Ascending aorta (tissue), 2 donors: Measurements from ENCODE around the gene CKS1B. TPM values are rescaled to one million over a fixed set of nuclear protein-coding genes. Genes with fewer than 3 reads are reported as not detected.

Experiments
- DNase-seq, 2 donors: peaks; one replicate each; pipeline ENCODE4 v3.0.0-alpha.2; 2019; ENCODE audit warnings: low spot score in 2 of 2
- H3K27ac ChIP-seq, 2 donors: fragments of 200-600 bp; sonication (generic); one replicate each; pipeline ENCODE4 v1.5.1; 2016 to 2017; ENCODE audit warnings: mild to moderate bottlenecking in 1 of 2
- H3K27me3 ChIP-seq: fragments of 200-600 bp; sonication (generic); one replicate; pipeline ENCODE4 v1.5.1; 2017
- H3K36me3 ChIP-seq, 2 donors: fragments of 200-600 bp; sonication (generic); one replicate each; pipeline ENCODE4 v1.5.1; 2016
- H3K4me1 ChIP-seq, 2 donors: fragments of 200-600 bp; sonication (generic); one replicate each; pipeline ENCODE4 v1.5.1; 2016 to 2017; ENCODE audit warnings: mild to moderate bottlenecking in 1 of 2
- H3K4me3 ChIP-seq, 2 donors: fragments of 200-600 bp; sonication (generic); one replicate each; pipeline ENCODE4 v1.5.1; 2016 to 2017; ENCODE audit warnings: mild to moderate bottlenecking in 1 of 2
- H3K9me3 ChIP-seq, 2 donors: fragments of 200-600 bp; sonication (generic); one replicate each; pipeline ENCODE4 v1.5.1; 2016
- intact Hi-C: fragments of 100-400 bp; cut with DNase I; formaldehyde crosslinking; loops from one replicate; pipeline ENCODE4 v1.15.1; 2023
- total RNA-seq: library from RNA; depleted of rRNA; stranded (reverse); fragments of >200 nt; gene quantifications from one replicate; pipeline ENCODE4 v1.1.0, GENCODE V29; 2016
- TF ChIP-seq, protein P1 (sequence below), 3 experiments: fragments of 200-600 bp in 2 of 3; fragments of 450-650 bp in 1 of 3; sonication (generic) in 2 of 3; IDR thresholded peaks; one replicate each; pipeline ENCODE4 v1.5.1; 2016 to 2019; ENCODE audit warnings: antibody characterized with exemption in 3 of 3, mild to moderate bottlenecking in 1 of 3, moderate library complexity in 1 of 3

The CKS1B gene
- total RNA-seq, 1 donor from 2014 or later: 40.4 TPM

DNA sequence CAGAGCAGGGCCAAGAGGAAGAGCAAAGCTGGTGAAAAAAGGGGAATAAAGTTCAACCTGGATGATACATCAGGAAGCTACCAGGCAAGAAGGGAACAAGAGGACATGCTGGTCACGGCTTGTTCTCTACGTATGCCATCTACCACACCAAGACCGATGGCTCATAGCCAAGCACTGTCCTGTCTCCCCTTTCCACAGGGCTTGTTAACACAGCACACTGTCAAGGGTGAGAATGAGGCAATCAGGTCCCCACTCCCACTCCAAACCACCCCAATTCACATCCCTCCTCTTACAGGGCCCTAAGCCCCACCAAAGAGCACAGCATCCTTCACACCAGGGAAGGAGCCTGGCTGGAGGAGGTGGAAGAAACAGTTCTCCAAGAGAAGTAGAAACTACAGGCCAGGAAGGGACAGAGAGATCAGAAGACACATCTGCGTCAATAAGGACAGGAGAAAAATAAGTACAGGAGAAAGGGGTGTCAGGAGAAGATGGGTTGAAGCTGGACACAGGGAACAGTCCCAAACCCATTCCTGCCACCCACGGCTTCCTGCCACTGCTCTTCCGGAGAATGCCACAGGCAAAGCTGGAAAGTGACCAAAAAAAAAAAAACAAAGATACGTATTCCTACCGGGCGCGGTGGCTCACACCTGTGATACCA is 3.0 kb upstream of the CKS1B start:
- peak overlapping the region; percentile 95 to 99 for H3K27ac ChIP-seq
- H3K9me3 ChIP-seq: no peaks in the 10 kb centered on the region
- no peaks in the 10 kb centered on the region for H3K27me3 ChIP-seq
- peak in 1 of 2 donors; percentile 87 for DNase-seq
- H3K4me3 ChIP-seq: peak overlapping the region; percentile 61 to 82
- peaks cover 17 to 23% of the 10 kb centered on the region in 2 donors for H3K36me3 ChIP-seq
- TF ChIP-seq, protein P1, sequence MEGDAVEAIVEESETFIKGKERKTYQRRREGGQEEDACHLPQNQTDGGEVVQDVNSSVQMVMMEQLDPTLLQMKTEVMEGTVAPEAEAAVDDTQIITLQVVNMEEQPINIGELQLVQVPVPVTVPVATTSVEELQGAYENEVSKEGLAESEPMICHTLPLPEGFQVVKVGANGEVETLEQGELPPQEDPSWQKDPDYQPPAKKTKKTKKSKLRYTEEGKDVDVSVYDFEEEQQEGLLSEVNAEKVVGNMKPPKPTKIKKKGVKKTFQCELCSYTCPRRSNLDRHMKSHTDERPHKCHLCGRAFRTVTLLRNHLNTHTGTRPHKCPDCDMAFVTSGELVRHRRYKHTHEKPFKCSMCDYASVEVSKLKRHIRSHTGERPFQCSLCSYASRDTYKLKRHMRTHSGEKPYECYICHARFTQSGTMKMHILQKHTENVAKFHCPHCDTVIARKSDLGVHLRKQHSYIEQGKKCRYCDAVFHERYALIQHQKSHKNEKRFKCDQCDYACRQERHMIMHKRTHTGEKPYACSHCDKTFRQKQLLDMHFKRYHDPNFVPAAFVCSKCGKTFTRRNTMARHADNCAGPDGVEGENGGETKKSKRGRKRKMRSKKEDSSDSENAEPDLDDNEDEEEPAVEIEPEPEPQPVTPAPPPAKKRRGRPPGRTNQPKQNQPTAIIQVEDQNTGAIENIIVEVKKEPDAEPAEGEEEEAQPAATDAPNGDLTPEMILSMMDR (IDR thresholded peaks at IDR 0.05): no peak
- intact Hi-C loops: loop anchor here (2.0 kb wide), 1 partner anchor 15 kb away; the partner anchor contains the start of gene PBXIP1
- peaks cover 22 to 35% of the 10 kb centered on the region in 2 donors for H3K4me1 ChIP-seq

DNA sequence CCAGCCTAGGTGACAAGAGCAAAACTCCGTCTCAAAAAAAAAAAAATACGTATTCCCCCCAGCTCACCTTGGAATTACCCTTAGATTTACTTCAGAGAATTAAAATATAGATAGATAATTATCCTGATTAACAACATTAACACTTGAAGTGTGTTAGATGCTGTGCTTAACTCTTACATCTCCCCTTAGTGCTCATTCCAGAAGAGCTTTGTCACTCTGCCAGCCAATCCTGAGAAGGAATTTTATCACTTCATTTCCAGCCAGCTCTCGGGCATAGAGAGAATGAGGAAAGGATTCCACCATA is 2.3 kb upstream of the CKS1B start:
- H3K4me3 ChIP-seq: peak overlapping the region; percentile 61 to 82
- TF ChIP-seq, protein P1 (IDR thresholded peaks at IDR 0.05): no peak
- H3K4me1 ChIP-seq: peaks cover 22 to 35% of the 10 kb centered on the region in 2 donors
- H3K9me3 ChIP-seq: no peaks in the 10 kb centered on the region
- no peaks in the 10 kb centered on the region for H3K27me3 ChIP-seq
- DNase-seq: no peak
- peaks cover 12 to 16% of the 10 kb centered on the region in 2 donors for H3K36me3 ChIP-seq
- peak overlapping the region; percentile 95 to 99 for H3K27ac ChIP-seq
- intact Hi-C loops: loop anchor here (1.0 kb wide), 1 partner anchor 35 kb away; no protein-coding TSS in a partner anchor

DNA sequence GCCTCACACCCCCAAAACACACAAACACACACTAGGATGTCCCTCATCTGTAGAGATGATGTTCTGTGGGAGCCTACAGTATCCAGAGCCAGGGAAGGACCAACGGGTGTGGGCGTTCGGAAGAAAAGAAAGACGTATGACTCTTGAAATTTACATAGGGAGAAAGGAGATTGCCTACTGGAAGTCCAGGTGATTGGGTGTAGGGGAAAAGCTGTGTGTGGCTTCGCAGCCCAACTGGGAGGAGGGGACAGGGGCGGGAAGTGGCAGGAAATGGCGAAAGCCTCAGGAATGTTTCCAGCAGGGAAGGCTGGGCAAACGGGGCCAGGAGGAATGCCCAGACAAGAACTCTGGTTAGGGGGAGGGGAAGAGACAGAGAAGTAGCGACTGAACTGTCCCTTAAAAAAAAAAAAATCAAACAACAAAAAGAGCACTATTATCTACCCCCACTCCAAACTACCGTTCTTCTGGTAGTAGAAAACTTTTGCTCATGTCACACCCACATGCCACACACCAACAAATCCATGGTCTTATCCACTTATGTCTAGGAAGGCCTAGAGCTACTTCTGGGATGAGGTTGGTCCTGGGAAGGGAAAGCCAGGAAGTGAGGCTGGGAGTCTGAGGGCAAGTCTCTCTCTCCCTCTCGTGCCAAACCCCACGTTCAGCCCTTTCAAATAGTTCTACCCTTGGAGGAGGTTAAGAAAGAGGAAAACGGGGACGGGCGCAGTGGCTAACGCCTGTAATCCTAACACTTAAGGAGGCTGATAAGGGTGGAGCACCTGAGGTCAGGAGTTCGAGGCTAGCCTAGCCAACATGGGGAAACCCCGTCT is 1.8 kb upstream of the CKS1B start:
- intact Hi-C loops: loop anchor here (1.0 kb wide), 1 partner anchor 35 kb away; no protein-coding TSS in a partner anchor
- peak overlapping the region; percentile 61 to 82 for H3K4me3 ChIP-seq
- TF ChIP-seq, protein P1 (IDR thresholded peaks at IDR 0.05): no peak
- DNase-seq: peak; percentile 48 to 95
- H3K27ac ChIP-seq: peak overlapping the region; percentile 95 to 99
- no peaks in the 10 kb centered on the region for H3K9me3 ChIP-seq
- H3K4me1 ChIP-seq: peaks cover 22 to 35% of the 10 kb centered on the region in 2 donors
- peaks cover 6 to 11% of the 10 kb centered on the region in 2 donors for H3K36me3 ChIP-seq
- H3K27me3 ChIP-seq: no peaks in the 10 kb centered on the region

DNA sequence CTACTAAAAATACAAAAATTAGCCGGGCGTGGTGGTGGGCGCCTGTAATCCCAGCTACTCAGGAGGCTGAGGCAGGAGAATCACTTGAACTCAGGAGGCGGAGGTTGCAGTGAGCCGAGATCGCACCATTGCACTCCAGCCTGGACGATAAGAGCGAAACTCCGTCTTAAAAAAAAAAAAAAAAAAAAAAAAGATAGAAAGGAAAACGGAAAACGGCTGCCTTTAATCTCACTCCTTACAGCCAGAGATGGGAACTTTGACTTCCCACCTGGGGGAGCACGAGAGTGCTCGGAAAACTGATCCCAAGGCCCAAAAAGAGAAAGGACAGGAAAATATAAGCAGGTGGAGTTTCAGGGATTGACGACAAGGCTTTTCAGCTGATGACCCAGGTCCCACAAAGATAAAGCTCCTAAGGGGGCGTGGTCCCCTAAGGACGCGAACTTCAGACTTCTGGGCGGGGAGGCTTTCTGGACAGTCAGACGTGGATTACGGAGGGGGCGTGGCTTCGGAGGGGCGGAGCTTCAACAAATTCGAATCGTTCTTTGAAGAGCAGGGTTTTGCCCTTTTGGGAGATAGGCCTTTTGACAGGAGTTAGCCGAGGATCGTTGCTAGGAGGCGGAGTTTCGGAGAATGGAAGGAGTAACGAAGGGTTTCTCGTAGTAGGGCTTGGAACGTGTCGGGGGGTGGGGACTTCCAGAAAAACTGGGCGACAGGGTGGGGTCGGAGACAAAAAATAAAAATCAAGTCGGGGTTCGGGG is 958 bp upstream of the CKS1B start:
- Histone ChIP-seq H3K4me1 (peaks cover 22 to 35% of the 10 kb centered on the region in 2 donors), H3K4me3 (peak overlapping the region; percentile 61 to 82)
- TF ChIP-seq, protein P1 (IDR thresholded peaks at IDR 0.05): peak in 1 of 3 experiments; percentile 26

DNA sequence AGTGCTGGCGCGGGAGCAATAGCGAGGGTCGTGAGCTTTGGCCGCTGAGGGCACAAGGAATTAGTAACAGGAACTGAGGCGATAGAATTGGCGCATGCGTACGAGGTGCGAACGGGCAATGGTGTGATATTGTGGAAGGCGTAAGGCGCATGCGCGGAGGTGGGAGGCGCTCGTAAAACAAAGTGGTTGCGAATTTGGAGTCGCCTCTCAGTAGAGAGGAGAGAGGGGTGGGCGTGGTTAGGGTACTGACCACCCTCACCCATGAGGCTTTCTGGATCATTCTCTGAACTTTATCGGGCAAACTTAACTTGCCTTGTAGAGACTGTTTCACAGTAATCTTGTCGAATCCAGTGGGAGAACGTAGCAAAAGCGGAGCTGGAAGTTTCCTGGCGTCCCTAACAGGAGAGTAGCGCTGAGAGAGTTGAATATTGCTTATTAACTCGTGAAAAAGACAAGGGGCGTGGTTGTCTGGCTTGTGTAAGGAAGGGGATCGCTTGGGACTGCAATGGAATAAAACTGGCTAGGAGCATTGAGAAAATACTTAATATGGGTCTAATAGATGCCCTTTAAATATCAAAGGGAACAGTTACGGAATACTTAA is 427 bp downstream of the CKS1B start:
- peak; percentile 83 to 97 for DNase-seq
- H3K27me3 ChIP-seq: no peaks in the 10 kb centered on the region
- peaks cover 5% of the 10 kb centered on the region in 2 donors for H3K36me3 ChIP-seq
- TF ChIP-seq, protein P1 (IDR thresholded peaks at IDR 0.05): no peak
- H3K9me3 ChIP-seq: no peaks in the 10 kb centered on the region
- intact Hi-C loops: loop anchor here (1.0 to 2.0 kb wide), 4 partner anchors 8 to 76 kb away; partner anchors contain the start of genes ADAM15, FLAD1 and ZBTB7B
- peak overlapping the region; percentile 95 to 99 for H3K27ac ChIP-seq
- H3K4me3 ChIP-seq: peak overlapping the region; percentile 61 to 82
- H3K4me1 ChIP-seq: peaks cover 21 to 28% of the 10 kb centered on the region in 2 donors

More for the DNA sequence above, 958 bp upstream of the CKS1B start:
- Histone ChIP-seq H3K27ac (peak overlapping the region; percentile 95 to 99), H3K9me3 (no peaks in the 10 kb centered on the region), H3K27me3 (no peaks in the 10 kb centered on the region), H3K36me3 (peaks cover 5 to 8% of the 10 kb centered on the region in 2 donors)
- peak; percentile 92 to 99 for DNase-seq
- intact Hi-C loops: loop anchor here (1.0 to 2.0 kb wide), 3 partner anchors 29 to 77 kb away; partner anchors contain the start of genes ADAM15 and ZBTB7B
